ENCODE results near the gene PNPLA6. TPM values are rescaled to one million over a fixed set of nuclear protein-coding genes. Genes with fewer than 3 reads are reported as not detected.
A peak's percentile ranks its signal among the peaks of the same experiment; 100 is the strongest.

PNPLA6 gene
- polyA plus RNA-seq, 3 donors, result 32.0 to 57.0 (median 43.3) TPM

DNA sequence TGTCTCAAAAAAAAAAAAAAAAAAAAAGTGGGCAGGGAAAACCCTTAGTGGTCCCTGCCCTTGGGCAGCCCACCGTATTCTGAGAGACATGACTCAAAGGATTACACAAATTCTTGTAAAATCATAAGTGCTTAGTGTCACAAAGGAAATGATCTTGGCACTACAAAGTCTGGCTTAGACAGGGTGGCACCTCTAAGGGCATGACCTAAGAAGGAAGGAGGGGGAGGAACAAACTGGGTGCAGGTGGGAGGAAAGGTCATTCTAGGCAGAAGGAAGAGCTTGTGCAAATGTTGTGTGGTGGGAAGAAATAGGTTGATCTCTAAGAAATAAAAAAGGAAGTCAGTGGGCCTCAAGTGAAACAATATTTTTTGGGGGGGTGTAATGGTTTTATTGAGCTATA is 10.4 kb downstream of the PNPLA6 start:
- DNase-seq (ENCODE audit: extremely low read depth in 1 of 11, low read depth in 9 of 11, low spot score in 4 of 11), result no peak

DNA sequence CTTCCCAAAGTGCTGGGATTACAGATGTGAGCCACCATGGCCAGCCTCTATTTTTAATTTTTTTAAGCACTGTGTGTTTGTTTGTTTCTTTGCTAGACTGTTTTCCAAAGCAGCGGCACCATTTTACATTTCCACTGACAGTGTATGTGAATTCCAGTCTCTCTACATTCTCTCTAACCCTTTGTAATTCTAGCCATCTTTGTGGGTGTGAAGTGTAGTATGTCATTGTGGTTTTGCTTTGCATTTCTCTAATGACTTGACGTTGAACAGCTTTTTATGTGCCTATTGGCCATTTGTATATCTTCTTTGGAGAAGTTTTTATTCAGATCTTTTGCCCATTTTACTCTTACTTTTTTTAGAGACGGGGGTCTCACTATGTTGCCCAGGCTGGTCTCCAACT is 11.6 kb downstream of the PNPLA6 start:
- no peak for DNase-seq (ENCODE audit: extremely low read depth in 1 of 11, low read depth in 9 of 11, low spot score in 4 of 11)

DNA sequence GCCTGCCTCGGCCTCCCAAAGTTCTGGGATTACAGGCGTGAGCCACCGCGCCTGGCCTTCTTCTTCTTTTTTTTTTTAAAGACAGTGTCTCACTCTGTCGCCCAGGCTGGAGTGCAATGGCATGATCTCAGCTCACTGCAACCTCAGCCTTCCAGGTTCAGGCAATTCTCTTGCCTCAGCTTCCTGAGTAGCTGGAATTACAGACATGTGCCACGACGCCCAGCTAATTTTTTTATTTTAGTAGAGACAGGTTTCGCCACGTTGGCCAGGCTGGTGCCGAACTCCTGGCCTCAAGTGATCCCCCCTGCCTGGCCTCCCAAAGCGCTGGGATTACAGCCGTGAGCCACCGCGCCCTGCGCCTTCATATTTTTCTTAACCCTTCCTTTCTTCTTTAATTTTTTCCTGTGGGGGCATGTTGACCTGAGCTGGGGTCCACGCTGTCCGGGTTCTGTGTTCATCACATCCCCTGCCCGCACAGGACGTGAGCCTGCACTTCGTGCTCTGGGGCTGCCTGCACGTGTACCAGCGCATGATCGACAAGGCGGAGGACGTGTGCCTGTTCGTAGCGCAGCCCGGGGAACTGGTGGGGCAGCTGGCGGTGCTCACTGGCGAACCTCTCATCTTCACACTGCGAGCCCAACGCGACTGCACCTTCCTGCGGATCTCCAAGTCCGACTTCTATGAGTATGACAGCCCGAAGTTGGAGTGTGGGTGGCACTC is 14.1 kb downstream of the PNPLA6 start:
- DNase-seq (ENCODE audit: extremely low read depth in 1 of 11, low read depth in 9 of 11, low spot score in 4 of 11), result no peak

DNA sequence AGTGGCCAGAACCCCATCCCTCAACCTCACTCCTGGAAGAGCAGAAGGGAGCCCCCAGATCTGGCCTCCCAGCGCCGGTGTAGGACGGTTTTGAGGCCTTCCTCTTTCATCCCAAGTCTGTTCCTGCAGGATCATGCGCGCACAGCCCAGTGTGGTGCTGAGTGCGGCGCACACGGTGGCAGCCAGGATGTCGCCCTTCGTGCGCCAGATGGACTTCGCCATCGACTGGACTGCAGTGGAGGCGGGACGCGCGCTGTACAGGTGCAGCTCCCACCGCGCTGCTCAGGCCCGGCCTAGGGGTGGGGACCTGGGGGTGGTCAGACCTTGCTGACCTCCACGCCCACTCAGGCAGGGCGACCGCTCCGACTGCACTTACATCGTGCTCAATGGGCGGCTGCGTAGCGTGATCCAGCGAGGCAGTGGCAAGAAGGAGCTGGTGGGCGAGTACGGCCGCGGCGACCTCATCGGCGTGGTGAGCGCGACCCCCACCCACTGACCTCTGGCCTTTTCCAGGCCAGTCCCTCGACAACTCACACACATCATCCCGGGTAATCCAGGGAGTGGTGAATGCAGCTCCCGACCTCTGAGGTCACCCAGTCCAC is 14.8 kb downstream of the PNPLA6 start:
- no peak for DNase-seq (ENCODE audit: extremely low read depth in 1 of 11, low read depth in 9 of 11, low spot score in 4 of 11)

DNA sequence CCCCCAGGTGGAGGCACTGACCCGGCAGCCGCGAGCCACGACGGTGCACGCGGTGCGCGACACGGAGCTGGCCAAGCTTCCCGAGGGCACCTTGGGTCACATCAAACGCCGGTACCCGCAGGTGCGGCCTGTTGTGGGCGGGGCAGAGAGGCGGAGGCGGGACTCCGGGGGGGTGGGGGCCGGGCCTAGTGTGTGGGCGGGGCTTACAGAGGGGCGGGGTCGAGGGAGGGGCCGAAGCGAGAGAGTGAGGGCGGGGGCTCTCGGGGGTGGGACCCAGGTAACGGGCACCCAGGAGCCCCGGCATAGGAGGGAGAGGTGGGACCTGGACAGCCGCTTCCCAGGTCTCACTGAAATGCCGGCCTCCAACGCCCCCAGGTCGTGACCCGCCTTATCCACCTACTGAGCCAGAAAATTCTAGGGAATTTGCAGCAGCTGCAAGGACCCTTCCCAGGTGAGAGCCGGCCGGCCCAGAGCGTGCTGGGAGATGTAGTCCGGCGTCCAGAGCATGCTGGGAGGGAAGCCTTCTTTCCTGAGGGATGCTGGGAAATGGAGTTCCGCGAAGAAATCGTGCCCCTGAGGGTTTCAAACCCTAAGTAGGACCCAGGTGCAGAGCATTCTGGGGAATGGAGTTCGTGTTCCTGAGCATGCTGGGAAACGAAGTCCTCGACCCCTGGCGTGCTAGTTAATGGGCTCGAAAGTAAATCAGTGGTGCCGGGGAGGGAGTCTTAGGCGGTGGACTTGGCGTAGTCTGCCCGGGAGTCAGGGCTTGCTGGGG is 15.7 kb downstream of the PNPLA6 start:
- peak; percentile 80 to 95 (median 86) for DNase-seq (ENCODE audit: extremely low read depth in 1 of 11, low read depth in 9 of 11, low spot score in 4 of 11)

DNA sequence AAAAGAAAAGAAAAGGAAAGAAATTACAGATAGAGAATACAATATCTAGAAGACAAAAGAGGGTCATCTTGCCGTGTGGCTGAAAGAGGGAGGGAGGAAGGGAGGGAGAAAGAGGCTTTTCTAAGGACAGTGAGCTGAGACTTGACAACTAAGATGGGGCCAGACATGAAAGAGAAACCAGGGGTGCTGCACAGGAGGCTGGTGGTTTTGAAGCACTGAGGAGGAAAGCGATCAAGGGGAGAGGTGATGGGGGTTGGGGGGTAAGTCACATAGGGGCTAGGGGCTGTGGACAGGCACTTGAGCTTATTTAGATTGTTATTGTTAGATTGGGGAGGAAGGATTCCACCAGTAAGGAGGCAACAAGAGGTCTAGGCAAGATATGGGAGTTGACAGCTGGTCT is 17.3 kb downstream of the PNPLA6 start:
- DNase-seq (ENCODE audit: extremely low read depth in 1 of 11, low read depth in 9 of 11, low spot score in 4 of 11), result no peak

DNA sequence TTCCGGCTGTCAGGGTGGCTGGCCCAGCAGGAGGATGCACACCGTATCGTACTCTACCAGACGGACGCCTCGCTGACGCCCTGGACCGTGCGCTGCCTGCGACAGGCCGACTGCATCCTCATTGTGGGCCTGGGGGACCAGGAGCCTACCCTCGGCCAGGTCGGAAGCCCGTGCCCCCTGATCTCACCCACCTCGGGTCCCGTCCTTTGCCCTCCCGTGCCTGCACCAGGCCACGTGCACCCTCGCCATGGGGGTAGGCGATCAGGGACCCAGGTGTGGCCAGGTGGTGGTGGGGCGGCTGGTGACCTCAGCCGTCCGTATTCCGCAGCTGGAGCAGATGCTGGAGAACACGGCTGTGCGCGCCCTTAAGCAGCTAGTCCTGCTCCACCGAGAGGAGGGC is 19.0 kb downstream of the PNPLA6 start:
- no peak for DNase-seq (ENCODE audit: extremely low read depth in 1 of 11, low read depth in 9 of 11, low spot score in 4 of 11)

DNA sequence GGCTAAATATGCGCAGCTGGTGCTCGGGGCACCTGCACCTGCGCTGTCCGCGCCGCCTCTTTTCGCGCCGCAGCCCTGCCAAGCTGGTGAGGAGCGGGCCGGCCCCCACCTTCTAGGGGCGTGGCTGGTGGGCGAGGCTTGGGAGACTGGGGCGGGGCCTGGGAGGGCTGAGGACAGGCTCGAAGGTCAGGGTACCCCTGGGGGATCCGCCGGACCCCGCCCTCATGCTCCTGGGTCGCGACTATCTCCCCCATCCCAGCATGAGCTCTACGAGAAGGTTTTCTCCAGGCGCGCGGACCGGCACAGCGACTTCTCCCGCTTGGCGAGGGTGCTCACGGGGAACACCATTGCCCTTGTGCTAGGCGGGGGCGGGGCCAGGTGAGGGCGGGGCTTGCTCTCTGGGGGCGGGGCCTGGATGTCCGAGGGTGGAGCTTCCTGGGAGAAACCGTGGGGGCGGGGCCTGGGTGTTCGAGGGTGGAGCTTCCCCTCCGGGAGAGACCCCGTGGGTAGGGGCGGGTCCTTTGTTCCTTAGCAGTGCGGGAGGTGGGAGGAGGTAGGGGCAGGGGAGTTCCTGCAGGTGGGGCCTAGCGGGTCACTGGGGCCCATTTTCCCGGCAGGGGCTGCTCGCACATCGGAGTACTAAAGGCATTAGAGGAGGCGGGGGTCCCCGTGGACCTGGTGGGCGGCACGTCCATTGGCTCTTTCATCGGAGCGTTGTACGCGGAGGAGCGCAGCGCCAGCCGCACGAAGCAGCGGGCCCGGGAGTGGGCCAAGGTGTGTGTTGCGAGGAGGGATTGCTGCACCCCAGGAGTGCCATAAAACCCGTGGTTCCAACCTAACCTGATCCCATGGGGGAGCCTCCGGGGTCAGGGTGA is 19.7 kb downstream of the PNPLA6 start:
- no peak for DNase-seq (ENCODE audit: extremely low read depth in 1 of 11, low read depth in 9 of 11, low spot score in 4 of 11)

DNA sequence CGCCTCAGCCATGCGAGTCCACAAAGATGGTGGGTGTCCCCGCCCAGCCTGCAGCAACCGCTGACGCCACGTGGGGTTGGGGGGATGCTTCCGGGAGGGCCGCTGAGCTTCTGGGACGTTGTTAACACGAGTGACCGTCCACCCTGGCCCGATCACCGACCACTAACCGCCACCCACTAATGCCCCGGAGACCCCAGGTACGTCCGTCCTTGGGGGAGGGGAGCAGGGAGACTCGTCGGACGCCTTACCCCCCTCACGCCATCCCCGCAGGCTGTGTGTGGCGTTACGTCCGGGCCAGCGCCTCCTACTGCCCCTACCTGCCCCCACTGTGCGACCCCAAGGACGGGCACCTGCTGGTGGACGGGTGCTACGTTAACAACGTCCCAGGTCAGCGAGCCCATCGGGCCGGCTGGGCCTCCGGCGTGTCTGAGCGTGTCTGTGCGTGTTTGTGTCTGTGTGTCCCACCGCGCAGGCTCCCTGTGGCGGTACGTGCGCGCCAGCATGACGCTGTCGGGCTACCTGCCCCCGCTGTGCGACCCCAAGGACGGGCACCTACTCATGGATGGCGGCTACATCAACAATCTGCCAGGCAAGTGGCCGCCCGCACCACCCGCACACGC is 21.3 kb downstream of the PNPLA6 start:
- no peak for DNase-seq (ENCODE audit: extremely low read depth in 1 of 11, low read depth in 9 of 11, low spot score in 4 of 11)

DNA sequence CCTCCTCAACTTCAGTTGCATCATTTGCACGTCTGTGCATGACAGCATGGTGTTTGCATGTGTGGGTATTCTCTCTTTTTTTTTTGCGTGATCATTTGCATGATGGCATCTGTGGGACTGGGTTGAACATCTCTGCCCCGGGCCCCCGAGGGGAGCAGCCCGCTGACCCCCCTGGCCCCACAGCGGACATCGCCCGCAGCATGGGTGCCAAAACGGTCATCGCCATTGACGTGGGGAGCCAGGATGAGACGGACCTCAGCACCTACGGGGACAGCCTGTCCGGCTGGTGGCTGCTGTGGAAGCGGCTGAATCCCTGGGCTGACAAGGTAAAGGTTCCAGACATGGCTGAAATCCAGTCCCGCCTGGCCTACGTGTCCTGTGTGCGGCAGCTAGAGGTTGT is 23.1 kb downstream of the PNPLA6 start:
- DNase-seq (ENCODE audit: extremely low read depth in 1 of 11, low read depth in 9 of 11, low spot score in 4 of 11), result no peak

DNA sequence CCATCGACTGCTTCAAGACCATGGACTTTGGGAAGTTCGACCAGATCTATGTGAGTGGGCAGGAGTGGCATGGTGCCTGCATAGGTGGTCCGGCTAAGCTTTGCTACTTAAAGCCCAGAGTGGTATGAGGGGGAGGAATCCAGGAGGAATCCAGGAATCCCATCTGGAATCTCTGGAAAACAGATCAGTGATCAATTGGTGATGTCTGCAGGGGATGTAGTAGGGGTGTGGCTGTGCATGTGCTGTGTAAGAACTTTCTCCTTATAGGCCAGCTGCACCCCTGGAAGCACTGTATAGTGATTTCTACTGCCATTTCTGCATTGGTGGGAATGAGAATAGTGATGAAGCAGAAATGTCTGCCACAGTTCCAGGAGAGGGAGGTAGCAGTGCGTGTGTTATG is 23.6 kb downstream of the PNPLA6 start:
- DNase-seq (ENCODE audit: extremely low read depth in 1 of 11, low read depth in 9 of 11, low spot score in 4 of 11), result no peak

DNA sequence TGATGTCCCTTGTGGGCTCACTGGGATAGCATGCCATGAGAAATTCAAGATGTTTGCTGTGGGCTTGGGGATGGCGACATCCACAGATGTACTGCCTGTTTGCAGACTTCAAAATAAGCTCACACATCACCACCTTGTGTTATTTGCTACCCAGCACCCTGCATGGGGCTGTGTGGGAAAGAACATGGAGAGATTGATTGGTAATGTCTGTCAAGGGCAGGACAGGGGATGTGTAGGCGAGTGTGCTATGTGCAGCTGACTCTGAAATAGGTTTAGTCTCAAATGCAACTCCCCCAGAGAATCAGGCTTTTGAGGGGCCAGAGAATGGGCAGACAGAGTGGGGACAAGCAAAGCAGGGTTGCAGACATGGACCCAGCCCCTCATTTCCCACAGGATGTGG is 24.7 kb downstream of the PNPLA6 start:
- no peak for DNase-seq (ENCODE audit: extremely low read depth in 1 of 11, low read depth in 9 of 11, low spot score in 4 of 11)

DNA sequence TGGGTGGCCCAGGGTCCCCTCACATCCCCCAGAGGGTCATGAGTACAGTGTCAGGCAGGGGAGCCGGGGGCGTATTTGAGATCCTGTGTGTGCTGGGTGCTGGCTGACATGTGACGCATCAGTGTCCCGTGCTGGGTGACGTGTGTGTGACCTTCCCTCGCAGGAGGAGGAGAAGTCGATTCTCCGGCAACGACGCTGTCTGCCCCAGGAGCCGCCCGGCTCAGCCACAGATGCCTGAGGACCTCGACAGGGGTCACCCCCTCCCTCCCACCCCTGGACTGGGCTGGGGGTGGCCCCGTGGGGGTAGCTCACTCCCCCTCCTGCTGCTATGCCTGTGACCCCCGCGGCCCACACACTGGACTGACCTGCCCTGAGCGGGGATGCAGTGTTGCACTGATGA is 25.8 kb downstream of the PNPLA6 start:
- DNase-seq (ENCODE audit: extremely low read depth in 1 of 11, low read depth in 9 of 11, low spot score in 4 of 11), result no peak

DNA sequence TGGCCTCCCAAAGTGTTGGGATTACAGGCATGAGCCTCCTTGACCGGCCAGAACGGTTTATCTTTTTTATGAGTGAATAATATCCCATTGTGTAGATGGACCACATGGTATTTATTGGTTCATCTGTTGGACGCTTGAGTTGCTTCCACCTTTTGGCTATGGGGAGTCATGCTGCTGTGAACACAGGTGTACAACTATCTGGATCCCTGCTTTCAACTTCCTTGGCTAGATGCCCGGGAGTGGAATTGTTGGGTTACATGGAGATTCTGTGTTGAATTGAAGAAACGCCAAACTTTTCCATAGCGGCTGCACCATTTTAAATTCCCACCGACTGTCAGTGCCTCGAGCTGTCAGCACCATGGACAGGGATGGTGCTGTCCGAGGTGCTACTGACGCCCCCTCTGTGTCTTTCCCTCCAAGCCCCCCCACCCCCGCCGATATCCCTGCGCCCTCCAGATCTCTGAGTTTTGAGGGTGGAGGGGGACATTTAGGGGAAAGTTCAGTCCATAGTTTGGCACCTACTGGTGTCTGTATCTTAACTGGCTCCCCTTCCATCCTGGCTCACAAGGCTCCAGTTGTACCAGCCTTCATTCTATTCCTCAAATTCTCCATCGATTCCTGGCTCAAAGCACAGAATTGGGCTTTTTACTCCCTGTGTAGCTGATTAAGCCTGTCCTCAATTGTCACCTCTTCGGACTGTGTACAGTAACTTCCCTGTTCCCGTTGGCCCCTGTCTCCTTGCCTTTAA is 27.3 kb downstream of the PNPLA6 start:
- peak in 2 of 11 donors; percentile 9 to 12 for DNase-seq (ENCODE audit: extremely low read depth in 1 of 11, low read depth in 9 of 11, low spot score in 4 of 11)

DNA sequence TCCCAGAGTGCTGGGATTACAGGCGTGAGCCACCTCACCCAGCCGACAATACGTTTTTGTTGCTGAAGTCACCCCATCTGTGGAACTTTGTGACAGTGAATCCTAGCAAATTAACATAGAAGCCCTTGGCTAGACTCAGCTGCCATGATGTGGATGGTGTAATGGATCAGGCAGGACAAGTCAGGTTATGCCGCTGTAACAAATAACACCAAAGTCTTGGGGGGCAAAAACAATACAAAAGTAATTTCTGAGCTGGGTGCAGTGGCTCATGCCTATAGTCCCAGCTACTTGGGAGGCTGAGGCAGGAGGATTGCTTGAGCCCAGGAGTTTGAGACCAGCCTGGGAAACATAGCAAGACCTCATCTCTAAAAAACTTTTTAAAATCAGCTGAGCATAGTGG is 29.3 kb downstream of the PNPLA6 start:
- no peak for DNase-seq (ENCODE audit: extremely low read depth in 1 of 11, low read depth in 9 of 11, low spot score in 4 of 11)

DNA sequence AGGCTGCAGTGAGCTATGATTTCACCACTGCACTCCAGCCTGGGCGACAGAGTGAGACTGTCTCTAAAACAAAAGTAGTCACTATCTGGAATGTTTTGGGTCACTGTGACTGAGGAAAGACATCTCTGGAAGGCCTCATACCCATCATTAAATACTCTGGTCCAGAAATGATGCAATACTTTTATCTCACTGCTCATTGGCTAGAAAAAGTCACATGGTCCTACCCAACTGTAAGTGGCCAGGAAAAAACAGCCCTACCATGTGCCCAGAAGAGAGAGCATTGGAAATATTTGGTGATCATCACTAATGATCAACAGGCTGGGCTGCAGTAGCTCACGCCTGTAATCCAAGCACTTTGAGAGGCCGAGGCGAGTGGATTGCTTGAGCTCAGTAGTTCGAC is 29.8 kb downstream of the PNPLA6 start:
- no peak for DNase-seq (ENCODE audit: extremely low read depth in 1 of 11, low read depth in 9 of 11, low spot score in 4 of 11)

DNA sequence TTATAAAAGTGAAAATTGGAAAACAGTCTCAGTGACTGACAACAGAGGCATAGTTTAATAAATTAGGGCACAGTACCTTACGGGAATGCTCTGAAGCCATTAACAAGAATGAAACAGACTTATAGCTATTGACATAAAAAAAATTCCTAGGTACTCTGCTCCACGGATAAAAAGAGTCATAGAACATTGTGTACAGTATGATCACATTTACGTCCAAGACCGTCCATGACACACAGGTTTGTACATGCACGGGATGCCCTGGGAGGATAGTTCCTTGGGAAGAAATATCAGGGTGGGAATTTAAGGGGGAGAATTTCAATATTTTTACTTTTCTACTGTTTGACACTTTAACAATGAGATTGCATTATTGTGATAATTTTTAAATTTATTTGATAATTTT is 35.2 kb downstream of the PNPLA6 start:
- no peak for DNase-seq (ENCODE audit: extremely low read depth in 1 of 11, low read depth in 9 of 11, low spot score in 4 of 11)

DNA sequence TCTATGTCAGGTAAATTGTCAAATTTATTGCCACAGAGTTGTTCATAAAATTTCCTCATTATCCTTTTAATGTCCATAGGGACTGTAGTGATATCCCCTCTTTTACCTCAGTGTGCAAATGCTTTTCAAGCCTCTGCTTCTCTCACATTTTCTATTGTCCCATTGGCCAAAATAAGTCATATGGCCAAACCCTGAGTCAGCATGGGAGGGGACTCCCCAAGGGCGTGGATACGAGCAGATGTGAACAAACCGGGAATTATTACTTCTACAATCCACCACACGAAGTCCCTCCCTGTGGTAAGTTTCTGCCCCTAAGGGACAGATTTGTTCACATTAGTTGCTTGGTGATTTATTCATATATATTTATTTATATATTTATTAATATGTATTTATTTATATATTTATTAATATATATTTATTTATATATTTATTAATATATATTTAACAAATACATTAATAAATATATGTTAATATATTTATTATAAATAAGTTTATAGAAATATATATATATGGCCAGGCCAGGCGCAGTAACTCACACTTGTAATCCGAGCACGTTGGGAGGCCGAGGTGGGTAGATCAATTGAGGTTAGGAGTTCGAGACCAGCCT is 40.0 kb downstream of the PNPLA6 start:
- DNase-seq (ENCODE audit: extremely low read depth in 1 of 11, low read depth in 9 of 11, low spot score in 4 of 11), result no peak

All from renal cortex interstitium (tissue), 11 donors.